HG03521 (cell line): ENCODE data around the gene APPL2.

Source experiments
- ATAC-seq: cut with Tn5 transposase; IDR thresholded peaks from one replicate; pipeline ENCODE4 v1.9.1; 2021; ENCODE audit warnings: mild to moderate bottlenecking, moderate library complexity; ENCODE audit not compliant: unreplicated experiment

The APPL2 gene

DNA sequence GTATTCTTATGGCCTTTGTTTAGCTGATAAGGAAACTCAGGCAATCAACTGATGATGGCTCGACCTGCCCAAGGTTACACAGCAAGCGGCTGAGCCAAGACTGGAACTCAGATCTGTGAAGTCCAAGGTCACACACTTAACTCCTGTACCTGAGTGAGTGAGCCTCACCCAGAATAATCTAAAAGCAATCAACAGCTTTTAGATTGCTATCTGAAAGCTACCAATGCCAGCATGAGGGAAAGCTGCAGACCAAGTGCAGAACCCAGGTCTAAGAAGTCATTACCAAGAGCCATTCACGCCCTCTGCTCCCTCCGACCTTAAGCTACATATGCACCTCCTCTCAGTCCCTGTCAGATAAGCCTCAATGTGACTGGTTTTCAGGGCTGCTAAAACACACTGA, 12.1 kb downstream of the APPL2 start:
- ATAC-seq = no peak

GRCh38 chr12:105223352-105223845, 12.6 kb downstream of the APPL2 start:
- ATAC-seq = no peak

DNA sequence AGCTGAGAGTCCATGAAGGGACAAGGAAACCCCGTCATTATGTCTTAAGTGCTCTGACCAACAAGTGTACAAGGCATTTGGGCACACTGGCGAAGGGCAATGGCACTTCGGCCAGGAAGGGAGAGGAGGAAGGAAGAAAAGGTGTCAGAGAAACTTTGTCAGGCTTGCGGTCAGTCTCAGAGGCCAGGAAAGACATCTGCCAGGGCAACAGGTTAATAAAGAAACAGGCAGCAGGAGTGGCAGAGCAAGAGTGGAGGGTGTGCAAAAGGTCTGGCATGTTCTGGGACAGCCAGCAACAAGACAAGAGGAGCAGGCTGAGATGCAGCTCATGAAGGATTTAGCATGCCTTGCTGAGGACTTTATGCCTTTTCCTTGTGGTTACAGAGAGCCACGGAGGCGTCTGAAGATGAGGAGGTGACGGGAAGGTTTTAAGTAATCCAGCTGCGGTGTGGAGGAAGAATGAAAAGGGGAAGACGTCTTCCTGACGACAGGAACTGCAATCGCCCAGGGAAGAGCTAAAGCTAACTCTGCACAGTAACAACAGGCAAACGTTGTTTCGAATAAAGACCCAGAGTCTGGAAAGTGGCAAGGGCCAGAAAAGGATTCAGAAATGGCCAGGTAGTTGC, 13.1 kb downstream of the APPL2 start:
- no peak for ATAC-seq

- ATAC-seq = no peak
Measured at GRCh38 chr12:105222284-105222655, 13.7 kb downstream of the APPL2 start.

GRCh38 chr12:105221583-105222283, 14.2 kb downstream of the APPL2 start:
- ATAC-seq = no peak

DNA sequence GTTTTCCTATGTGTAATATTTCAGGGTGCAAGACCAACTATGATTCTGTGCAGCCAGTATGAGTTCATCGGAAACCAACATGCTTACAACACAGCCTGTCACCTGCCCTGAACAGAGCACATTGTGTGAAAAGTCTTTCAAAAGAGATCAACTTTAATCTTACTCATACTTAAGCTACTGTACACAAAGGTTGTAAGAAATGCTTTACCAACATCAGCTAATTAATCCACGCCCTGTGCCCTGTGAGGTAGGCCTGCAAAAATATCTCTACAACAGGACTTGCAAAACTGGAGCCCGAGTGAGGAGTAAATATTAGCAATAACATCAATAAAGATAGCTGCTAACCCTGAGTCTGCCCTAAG, 15.1 kb downstream of the APPL2 start:
- ATAC-seq = no peak

- no peak for ATAC-seq
Measured at GRCh38 chr12:105220150-105220928, 15.6 kb downstream of the APPL2 start.

DNA sequence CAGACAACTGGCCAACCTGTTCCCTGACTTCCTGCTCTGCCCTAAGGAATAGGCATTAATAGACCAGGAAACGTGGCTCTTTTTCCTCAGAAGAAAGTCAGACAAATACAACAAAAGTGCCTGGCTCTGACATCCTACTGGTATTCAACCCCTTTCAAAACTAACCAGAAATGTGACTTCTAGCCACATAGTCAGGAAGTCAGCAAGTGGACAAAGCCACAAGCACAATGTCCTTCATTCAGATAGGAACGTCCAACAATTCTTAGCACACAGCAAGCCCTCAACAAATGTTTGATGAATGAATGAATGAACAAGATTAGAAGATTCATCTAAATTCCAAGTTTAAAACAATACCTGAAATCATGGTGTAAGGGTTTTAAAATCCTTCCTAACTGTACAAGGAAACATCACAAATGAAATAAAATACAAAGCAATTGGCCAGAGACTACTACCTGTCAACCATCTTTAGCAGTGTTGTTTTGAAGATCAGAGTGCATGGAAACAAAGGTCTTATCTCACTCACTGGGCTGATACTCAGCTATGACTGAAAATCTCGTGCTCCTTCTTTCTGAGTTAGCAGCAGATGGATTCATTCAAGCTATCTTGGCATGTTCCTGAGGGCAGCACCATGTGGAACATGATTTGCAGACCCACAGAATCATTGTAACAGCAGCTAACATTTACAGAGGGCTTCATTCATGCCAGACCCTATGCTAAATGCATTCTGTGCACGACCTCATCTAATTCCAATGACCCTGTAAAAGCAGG, 16.5 kb downstream of the APPL2 start:
- ATAC-seq = no peak

DNA sequence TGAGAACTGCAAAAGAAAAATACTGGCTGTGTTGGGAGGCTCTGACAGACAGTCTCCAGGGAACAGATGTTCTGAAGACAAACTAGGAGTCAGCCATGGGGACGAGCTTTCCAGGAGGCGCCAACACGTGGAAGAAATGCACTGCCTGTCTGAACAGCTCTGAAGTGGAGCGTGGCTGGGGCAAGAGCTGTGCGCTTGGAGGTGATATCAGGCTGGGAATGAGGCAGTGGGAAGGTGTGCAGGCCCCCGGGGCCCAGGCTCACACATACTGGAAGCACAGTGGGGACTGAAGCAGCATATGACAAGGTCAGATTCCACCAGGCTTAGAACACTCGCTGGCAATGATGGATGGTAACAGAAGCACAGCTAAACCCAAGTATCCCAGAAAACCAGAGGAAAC, 17.5 kb downstream of the APPL2 start:
- ATAC-seq = no peak

DNA sequence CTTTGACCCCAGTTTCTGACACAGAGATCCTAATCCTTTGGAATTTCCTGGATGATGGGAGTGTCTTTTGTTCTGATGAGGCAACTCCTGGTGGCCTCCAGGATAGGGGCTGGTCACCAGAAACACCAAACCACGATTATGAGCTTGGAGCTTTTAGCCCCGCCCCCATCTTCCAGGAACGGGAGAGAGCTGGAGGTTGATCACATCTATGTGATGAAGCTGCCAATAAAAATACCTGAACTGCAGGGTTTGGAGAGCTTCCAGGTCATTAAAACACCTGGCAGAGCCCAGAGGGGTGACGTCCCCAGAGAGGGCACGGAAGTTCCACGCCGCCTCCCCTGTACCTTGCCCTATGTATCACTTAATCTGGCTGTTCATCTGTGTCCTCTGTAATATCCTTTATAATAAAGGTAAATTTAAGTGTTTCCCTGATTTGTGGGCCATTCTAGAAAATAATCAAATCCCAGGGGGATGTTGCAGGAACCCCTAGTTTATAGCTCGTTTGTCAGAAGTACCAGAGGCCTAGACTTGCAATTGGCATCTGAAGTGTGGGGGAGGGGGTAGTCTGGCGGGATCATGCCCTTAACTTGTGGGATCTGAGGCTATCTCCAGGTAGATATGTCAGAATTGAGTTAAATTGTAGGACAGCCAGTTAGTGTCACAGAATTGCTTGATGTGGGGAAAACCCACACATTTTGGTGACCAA, 21.2 kb downstream of the APPL2 start:
- ATAC-seq = no peak

GRCh38 chr12:105214148-105214547, 21.8 kb downstream of the APPL2 start:
- ATAC-seq = no peak

DNA sequence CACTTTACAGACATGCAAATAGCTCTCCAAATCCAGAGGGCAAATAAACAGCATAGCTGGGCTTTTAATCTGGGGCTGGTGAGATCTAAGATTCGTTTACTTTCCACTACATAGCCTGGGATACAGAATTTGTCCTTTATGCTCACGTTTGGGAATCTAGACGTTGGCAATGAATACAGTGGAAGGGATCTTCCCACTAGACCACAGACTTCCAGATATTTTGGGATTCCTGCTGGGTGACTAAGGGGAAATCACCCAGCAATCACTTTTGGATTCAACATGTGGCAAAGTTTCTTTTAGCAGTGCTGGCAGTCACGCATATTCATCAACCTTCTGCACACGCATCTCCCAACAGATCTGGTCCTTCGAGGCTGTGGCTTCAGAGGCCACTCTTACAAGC, 23.5 kb downstream of the APPL2 start:
- no peak for ATAC-seq

DNA sequence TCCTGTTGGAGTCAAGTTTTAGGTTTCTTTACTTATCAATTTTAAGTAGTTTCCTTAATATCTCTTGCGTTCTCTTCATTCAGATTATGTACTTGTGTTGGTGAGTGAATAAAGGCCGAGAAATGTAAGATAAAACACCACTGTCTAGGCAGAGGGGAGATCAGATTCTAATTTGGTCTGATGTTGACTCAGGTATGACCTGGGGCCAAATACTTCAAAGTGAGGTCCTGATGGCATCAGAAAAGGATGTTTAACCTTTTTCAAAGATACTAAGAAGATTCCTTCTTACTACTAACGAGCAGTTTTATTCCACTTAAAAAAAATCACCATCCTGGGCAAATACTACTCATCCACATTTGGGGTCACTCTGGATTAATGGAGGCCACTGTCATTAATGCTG, 26.9 kb downstream of the APPL2 start:
- ATAC-seq = no peak

DNA sequence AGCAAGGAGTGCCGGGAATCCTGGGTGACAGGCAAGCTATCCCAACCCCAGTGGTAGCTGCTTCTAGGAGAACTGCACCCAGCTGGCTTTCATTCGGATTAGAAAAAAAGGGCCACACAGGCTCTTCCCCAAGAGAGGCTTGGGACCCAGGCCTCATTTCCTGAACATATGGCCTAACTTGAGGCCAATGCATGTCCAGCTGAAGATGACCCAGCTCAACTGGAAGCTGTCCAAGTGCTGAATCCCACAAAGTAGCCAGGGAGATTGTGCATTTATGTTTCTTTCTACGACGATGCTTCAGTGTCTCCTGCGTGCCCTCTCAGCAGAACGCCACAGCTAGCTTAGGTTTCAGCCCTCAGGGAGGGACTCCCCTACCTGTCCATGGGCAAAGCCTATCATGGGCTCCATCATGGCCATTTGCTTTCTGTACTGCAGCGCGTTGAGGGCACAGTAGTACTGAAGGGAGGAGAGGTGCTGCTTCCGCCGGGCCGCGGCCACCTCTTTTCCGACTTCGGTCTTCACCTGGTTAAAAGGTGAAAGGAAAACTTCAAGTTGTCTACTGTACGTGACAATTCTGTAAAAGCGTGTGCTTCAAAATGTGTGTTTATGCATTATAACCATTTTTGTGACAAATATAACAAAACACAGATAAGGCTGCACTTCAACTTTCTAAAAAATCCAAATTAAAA, 29.1 kb downstream of the APPL2 start:
- ATAC-seq = no peak

GRCh38 chr12:105205322-105206048, 30.5 kb downstream of the APPL2 start:
- ATAC-seq = no peak

DNA sequence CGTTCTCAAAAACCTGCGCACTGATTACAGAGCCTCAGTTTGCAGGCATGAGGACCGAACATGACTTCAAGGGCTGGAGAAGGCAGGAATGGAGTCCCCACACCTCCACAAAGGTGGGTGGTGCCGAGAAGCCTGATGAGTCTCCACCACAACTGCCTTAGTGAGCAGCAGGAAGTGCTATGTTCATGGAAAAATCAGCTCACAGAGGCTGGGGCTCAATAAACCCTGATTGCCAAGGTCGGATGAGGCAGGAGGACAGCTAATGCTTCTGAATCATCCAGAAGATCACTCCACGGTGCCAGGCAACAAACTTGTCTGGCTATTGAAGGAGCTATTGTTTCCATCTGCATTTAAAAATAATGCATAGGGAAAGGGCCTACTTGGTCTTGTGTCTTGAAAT, 31.1 kb downstream of the APPL2 start:
- ATAC-seq = no peak

DNA sequence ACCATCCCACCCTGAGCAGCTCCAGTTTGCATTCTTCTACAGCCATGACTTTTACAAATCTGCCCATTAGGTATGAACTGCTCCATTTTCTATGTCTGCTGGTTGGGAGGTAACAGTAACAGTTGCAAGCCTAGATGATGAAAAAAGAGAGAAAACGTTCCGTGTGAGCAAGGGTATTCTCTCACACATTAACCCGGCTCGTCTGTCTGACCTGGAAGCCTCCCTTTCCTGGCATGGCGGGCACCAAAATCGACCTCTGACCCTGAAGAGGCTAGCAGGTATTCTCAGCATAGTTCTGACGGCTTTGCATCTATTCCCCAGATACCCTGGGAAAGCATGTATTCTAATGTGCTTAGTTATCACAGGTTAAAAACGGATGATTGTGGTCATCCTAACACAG, 31.8 kb downstream of the APPL2 start:
- ATAC-seq = no peak

DNA sequence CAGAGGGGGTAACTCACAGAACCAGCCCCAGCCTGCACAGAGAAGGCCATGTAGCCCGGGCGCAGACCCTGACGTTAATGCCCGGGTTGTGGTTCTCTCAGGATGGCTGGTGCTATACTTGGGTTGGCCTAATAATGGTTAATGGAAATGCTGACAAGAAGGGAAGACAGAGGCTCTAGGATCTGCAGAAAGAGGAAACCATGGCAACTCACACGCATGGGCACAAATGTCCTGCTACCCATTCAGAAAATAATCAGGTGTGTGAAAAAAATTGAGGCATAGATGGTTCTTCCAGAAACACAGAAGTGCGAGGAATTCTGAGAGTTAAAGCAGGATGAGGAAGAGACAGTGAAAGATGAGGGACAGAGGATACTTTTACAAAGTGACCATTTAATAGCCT, 33.8 kb downstream of the APPL2 start:
- ATAC-seq = no peak

GRCh38 chr12:105201299-105201698, 34.7 kb downstream of the APPL2 start:
- ATAC-seq = no peak
